GM18520 (cell line): ENCODE measurements around the gene LCN15.
"Not testable (repeated sequence)": the region's sequence is repeated elsewhere in the genome, so short reads cannot be mapped to it uniquely, and the experiment has no call there.

Experiments
- ATAC-seq: cut with Tn5 transposase; IDR thresholded peaks from one replicate; pipeline ENCODE4 v1.9.1; 2021; ENCODE audit not compliant: unreplicated experiment

The LCN15 gene, protein sequence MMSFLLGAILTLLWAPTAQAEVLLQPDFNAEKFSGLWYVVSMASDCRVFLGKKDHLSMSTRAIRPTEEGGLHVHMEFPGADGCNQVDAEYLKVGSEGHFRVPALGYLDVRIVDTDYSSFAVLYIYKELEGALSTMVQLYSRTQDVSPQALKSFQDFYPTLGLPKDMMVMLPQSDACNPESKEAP

DNA sequence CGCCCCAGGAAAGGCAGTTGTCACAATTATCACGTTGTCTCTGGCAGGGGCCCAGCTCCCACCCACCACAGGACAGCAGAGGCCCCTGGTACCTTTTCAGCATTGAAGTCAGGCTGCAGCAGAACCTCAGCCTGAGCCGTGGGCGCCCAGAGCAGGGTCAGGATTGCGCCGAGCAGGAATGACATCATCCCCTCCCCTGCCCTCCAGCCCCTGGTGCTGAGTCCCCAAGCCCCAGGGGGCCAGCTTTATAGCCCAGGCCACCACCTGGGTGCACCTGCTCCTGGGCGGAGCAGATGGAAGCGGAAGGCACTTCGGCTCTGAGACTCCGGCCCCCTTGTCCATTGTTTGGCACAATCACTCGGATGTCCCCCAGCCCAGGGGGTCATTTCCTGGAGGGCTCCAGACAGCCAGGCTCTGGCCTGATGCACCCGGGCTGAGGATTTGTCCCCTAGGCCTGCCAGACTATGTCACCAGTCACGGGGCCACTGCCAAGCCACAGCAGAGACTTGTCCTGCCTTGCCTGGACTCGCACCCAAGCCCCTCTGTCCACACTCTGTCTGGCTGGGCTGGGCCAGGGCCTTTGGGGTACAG is at the start of gene LCN15:
Gene LCN15 (minus strand): TSS at position 218 of the 591 bp plus-strand sequence. CDS start 30 bp downstream, at position 188.
- no peak for ATAC-seq

DNA sequence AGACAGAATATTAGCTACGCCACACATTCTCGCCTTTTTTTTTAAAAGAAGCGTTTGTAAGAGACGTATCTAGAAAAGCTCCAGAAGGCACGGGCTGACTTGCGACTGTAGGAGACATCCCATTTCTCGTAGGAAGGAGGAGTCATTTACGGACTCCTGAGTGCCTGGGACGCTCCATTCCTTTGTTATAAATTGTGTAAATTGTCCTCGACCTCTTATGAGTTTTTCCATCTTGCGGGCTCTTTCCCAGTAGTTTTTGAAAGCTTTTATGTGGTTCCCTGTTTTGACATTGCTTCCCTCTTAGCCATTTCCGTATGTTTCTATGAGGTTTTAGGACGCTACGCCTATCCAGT is 44.5 kb upstream of the LCN15 start:
- ATAC-seq, result no peak

DNA sequence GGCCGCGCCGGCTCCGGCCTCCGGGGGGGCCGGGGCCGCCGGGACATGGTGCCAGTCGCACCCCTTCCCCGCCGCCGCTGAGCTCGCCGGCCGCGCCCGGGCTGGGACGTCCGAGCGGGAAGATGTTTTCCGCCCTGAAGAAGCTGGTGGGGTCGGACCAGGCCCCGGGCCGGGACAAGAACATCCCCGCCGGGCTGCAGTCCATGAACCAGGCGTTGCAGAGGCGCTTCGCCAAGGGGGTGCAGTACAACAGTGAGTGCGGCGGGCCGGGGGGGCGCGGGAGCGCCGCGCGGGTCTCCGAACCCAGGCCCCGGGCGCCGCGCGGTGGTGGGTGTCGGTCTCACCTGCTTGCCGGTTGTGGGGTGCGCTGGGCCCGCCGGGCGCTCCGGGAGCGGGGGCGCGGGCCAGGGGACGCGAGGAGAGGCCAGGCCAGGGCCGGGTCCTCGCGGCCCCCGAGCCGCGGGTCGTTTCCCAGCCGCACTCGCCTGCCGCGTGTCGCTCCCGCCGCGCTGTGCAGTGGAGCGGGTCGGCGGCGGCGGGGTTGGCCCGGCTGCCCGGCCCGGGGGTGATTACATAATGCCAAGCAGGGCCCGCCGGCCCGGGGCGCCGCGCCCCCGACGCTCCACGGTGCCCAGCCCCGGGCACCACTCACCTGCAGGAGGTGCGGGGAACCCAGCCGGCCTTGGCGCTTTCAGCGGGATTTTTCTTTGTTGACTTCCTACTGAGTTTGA is 43.9 kb upstream of the LCN15 start:
- peak; percentile 25 for ATAC-seq

DNA sequence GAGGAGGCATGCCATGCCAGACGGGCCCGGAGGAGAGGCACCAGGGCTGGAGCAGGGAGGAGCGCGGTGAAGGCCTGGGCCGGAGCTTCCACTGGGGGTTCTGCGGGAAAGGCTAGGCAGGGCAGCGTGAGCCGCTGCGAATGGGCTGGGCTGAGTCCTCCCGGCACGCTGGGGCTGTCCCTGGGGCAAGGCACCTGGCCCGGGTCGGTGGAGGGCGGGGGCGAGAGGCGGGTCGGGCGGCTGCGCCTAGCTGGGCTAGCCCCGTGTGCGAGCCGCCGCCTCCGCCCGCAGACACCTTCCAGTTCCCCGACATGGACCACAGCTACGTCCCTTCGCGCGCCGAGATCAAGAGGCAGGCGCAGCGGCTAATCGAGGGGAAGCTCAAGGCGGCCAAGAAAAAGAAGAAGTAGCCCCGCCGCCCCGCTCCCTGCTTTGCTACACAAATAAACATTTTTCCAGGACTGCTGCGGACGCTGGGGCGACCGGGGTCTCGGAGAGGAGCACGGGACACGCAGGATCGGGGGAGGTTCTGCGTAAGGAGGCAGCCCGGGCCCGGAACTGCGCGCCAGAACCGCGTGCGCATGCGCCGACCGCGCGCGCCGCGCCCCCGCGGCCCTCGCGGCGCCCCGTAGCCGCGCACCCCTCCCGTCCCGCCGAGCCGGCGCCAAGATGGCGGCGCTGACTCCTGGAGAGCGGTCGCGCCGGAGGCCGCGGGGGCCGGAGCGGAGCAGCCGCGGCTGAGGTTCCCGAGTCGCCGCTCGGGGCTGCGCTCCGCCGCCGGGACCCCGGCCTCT is 43.2 kb upstream of the LCN15 start, which contains the start of gene RABL6:
Gene RABL6 (plus strand): TSS at position 668 of the 794 bp plus-strand sequence. CDS start 249 bp downstream, outside the sequence.
- peak; percentile 61 for ATAC-seq

DNA sequence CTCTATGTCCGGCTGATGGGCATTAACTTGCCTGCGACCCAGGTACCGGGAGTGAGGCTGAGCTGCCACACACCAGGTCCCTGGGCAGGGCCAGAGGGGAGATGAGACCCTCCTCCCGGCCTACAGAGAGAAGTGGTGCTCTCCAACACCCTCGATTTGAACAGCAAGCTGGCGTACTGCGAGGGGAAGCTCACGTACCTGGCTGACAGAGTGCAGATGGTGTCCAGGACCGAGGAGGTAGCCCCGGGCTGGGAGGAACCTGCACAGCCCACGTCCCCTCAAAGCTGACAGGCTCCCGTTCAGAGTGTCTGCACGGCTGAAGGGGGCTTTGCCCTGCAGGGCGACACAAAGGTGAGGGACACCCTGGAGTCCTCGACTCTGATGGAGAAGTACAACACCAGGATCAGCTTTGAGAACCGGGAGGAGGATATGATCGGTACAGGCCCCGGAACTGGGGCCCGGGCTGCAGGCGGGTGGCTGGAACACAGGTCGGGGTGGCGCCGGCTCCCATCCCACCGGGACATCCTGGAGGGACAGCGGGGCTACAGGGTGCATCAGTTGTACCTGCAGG is 42.4 kb upstream of the LCN15 start:
- ATAC-seq, result no peak

DNA sequence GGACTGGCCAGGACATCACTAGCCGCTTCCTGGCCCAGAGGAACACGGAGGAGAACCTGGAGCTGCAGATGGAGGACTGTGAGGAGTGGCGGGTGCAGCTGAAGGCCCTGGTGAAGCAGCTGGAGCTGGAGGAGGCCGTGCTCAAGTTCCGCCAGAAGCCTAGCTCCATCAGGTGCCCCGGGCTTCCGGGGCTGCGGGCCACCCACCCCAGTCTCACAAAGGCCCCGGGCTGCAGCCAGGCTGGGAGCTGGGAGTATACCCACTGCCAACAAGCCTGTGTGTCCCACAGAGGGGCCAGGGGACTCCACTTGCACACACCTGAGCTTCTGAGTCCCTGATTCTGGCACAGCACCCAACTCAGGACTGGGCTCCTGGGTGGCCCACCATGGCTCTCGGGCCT is 41.7 kb upstream of the LCN15 start:
- no peak for ATAC-seq

DNA sequence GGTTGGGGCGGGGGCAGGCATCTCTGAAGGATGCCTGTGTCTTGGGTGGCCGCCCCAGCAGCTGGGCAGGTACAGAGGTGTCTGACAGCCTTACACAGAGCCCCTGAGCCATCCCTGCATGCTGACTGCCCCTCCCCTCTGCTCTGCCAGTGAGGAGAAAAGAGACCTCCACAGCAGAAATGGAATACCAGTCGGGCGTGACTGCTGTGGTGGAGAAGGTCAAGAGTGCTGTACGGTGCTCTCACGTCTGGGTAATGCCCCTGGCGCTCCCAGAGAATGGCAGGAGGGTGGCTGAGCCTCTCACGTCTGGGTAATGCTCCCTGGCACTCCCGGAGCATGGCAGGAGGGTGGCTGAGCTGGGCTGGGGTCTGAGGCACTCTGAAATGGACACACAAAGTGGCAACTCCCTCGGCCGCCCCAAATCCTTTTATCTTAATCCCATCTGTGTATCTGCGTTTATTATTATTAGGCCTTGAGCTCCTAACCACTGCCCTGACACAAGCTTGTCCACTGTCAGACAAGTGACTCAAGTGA is 41.0 kb upstream of the LCN15 start:
- ATAC-seq, result no peak

DNA sequence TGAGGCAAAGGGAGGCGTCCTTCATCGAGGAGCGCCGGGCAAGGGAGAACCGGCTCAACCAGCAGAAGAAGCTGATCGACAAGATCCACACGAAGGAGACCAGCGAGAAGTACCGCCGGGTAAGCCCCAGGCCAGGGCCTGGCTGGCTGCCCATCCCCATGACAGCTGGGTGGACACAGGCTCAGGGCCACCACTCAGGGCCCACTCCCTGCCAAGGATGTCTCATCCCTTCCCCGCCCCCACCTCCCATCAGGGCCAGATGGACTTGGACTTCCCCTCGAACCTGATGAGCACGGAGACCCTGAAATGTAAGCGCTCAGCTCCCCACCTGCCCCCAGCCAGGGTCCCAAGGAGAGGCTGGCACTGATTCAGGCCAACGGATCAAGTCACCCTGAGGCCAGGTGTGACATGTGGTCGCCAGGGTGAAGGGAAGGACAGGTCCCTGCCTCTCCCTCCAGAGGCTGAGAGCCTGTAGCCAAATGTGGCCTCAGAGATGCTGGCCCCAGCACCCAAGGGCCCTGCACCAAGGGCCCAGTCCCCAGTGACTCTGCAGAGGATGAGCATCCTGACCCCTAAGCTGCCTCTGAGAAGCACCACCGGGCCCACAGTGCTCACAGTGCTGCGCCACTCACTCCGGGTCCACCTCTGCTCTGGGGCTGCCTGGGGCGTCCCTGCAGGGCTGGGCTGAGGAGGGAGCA is 40.3 kb upstream of the LCN15 start:
- ATAC-seq, result no peak

DNA sequence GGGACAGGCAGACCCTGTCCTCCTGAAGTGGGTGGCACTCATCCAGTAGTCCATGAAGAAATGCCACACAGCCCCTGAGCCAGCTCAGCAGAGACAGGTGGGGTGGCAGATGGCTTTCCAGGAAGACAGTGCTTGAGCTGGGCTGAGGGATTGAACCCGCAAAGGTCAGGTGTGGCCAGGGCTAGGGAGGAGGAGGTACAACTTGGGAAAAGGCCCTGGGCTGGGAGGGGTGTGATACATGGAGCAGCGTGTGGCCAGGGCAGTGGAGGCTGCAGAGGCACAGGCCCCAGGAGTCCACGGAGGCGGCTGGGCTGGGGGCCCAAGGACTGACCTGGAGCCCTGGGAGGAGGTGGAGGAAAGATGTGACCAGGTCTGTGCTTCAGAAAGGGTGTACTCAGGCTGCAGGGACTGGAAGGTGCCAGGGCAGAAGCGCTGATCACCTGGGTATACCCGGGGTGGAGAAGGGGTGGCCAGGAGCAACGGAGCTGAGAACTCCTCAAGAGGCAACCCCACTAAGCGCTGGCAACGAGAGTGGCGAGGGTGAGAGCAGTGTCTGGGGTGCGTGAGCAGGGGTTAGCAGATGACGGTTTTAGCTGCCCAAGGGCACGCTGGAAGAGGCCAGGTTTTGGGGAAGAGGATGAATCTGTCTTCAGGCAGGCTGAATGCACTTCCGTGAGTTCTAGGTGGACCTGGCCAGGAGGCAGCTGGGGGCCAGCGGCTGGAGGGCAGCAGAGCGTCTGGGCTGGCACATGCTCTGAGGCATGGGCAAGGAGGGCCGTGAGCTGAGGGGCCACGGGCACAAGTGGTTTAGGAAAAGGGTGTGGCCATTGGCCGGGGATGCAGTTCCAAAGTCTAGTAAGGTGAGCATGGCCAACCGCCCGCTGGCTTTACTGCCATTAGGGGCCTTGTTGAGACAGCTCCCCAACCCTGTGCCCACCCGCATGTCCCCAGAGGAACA is 39.5 kb upstream of the LCN15 start:
- no peak for ATAC-seq

DNA sequence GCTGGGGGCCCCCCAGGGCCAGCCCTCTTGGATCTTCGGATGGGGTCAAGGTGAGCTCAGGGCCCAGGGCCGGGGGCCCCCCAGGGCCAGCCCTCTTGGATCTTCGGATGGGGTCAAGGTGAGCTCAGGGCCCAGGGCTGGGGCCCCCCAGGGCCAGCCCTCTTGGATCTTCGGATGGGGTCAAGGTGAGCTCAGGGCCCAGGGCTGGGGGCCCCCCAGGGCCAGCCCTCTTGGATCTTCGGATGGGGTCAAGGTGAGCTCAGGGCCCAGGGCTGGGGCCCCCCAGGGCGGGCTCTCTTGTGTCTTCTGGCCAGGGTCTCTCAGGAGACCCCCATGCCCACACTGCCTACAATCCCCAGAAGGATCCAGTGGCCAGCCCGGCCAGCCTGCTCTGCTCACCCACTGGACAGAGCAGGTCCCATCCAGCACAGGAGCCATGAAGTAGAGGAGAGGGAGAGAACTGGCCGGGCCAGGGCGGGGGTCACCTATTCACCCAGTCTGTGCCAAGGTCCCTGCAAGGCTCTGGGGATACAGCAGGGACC is 38.8 kb upstream of the LCN15 start:
- not testable (repeated sequence) for ATAC-seq

DNA sequence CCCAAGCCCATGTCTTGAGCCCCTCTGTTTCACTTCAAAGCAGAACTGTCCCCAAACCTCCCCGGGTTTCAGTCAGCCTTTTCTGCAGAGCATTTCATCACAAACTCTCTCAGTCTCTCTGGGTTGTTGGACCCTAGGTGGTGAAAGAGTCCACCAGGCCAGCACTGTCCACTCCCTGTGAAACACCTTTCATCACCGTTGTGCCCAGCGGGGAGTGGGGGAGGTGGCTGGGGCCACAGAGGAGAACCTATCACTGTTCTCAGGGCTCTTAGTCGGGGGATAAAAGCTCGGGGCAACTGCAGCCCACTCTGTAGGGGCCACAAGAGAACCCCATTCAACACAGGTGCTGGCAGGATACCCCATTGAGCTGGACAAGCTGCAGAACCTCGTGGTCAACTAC is 38.0 kb upstream of the LCN15 start:
- ATAC-seq, result no peak

DNA sequence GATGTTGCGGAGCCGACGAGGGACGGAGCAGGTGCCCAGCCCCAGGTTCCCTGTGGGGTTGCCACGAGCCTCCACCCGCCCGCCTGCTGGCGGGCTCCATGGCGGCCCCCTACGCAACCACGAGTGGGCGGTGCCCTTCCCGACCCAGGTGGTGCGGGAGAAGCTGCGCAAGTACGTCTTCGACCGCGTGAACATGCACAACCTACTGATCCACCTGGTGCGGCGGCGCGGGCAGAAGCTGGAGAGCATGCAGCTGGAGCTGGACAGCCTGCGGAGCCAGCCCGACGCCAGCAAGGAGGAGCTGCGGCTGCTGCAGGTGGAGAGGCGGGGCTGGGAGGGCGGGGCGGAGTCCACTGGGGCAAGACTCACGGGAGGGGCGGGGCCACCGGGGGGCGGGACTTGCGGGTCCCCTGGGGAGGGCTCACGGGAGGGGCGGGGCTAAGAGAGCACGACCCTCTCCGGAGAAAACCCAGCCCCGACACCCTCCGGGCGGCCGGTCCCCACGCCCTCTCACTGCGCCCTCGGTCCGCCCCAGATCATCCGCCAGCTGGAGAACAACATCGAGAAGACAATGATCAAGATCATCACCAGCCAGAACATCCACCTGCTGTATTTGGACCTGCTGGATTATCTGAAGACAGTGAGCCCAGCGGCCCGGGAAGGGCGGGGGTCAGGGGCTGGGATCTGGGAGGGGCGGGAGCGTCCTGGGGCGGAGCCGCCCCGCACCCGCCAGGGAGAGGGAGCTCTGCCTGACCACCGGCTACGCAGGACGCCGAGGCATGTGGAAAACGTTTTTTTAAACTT is 35.7 kb upstream of the LCN15 start:
- ATAC-seq, result no peak

DNA sequence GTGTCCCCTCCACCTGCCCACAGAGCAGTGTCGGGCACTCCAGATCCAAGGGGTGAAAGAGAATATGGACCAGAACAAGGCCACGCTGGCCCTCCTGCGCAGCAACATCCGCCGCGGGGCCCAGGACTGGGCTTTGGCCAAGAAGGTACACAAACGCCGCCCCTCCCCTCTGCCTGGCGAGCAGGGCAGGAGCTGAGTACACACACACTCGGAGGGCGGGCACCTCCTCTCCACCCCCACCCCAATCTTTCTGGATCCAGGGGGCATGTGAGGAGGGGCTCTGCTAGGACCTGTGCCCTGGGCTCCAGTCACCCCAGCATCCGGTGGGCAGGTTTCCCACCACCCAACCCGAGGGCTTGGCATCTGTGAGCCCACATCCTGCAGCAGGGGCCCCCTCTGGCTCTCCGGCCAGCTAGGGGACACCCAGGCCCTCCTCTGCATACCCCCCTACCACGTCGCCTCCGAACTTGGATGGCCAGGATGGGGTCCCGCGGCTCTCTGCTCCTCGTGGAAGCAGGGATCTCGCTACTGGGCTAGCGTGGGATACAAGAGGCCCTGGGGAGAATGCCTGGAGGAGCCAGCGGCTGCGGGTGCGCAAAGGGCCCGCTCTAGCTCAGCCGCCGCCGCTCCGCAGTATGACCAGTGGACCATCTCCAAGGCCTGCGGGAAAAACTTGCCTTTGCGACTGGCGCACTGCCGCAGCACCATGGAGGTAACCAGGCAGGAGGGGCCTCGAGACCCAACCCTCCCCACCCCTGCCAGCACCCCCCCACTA is 34.9 kb upstream of the LCN15 start:
- ATAC-seq, result no peak

DNA sequence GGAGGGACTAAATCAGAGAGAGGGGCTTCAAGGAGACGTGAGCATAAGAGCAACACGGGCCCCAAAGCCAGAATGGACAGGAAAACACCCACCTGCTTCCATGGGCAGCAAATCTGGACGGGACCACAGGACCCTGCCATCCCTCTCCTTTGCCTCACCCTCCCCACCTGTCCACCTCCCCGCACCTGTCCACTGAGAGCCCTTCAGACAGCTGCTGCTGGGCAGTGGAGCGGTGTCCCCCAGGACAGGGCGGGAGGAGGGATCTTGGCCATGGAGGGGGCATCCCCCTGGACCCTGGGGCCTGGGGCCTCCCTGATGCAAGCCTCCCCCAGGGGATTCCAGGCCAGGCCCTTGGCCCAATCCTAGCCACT is 34.4 kb upstream of the LCN15 start:
- no peak for ATAC-seq

DNA sequence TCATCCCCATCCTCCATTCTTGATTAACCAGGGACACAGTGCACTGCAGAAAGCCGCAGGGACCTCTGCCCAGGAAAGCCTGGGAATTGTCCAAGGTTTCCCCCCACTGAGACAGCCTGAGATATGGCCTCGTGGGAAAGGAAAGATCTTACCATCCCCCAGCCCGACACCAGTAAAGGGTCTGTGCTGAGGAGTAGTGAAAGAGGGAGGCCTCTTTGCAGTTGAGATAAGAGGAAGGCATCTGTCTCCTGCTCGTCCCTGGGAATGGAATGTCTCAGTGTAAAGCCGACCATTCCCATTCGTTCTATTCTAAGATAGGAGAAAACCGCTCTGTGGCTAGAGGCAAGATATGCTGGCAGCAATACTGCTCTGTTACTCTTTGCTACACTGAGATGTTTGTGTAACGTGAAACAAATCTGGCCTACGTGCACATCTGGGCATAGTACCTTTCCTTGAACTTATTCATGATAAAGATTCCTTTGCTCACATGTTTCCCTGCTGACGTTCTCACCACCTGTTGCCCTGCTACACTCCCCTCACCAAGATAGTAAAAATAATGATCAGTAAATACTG is 32.5 kb upstream of the LCN15 start:
- ATAC-seq, result not testable (repeated sequence)

DNA sequence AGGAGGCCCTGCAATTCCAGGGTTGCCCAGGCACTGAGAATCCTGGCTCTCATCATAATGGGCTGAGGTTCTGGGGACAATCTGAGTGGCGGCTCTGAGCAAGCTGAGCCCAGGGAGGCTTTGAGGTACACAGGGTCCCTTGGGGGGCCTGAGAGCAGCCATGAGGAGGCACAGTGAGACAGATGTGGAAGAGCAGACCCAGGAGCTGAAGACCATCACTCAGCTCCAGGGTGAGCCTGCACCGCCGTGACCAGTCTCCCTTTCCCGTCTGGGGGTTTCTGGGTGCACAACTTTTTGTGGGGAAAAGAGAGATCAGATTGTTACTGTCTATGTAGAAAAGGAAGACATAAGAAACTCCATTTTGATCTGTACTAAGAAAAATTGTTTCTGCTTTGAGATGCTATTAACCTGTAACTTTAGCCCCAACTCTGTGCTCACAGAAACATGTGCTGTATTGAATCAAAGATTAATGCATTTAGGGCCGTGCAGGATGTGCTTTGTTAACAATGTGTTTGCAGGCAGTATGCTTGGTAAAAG is 32.0 kb upstream of the LCN15 start, which contains the start of gene CCDC183:
Gene CCDC183 (plus strand): TSS at position 101 of the 537 bp plus-strand sequence. CDS start 60 bp downstream, at position 161.
- ATAC-seq, result no peak

DNA sequence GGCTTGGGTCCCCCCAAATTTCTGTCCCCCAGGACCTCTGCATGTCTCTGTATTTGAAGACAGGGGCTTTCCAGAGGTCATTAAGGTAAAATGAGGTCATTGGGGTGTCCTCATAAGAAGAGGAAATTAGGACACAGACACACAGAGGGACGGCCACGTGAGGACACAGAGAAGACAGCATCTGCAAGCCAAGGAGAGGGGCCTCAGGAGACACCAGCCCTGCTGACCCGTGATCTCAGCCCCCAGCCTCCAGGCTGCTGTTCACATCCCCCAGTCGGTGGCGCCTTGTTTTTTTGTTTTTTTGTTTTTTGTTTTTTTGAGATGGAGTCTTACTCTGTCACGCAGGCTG is 30.7 kb upstream of the LCN15 start:
- no peak for ATAC-seq
